Tibial nerve (tissue), 3 donors: ENCODE results near the gene CYTH4.

ENCODE experiments used
- EP300 ChIP-seq, 2 donors: sonication (generic); formaldehyde crosslinking; IDR thresholded peaks; one replicate each; pipeline ENCODE4 v1.6.1; 2017; ENCODE audit warnings: antibody characterized with exemption in 2 of 2, mild to moderate bottlenecking in 1 of 2
- POLR2A ChIP-seq, 2 donors: fragments of 450-650 bp; IDR thresholded peaks; one replicate each; pipeline ENCODE4 v1.6.1; 2017; ENCODE audit warnings: antibody characterized with exemption in 2 of 2, mild to moderate bottlenecking in 2 of 2, moderate library complexity in 2 of 2

GRCh38 chr22:37316405-37316804, 34.1 kb downstream of the CYTH4 start:
- no peak for TF ChIP-seq POLR2A (IDR thresholded peaks at IDR 0.05)
- TF ChIP-seq EP300 (IDR thresholded peaks at IDR 0.05), result no peak
